ENCODE data around the gene HTR4.

HTR4 gene

DNA sequence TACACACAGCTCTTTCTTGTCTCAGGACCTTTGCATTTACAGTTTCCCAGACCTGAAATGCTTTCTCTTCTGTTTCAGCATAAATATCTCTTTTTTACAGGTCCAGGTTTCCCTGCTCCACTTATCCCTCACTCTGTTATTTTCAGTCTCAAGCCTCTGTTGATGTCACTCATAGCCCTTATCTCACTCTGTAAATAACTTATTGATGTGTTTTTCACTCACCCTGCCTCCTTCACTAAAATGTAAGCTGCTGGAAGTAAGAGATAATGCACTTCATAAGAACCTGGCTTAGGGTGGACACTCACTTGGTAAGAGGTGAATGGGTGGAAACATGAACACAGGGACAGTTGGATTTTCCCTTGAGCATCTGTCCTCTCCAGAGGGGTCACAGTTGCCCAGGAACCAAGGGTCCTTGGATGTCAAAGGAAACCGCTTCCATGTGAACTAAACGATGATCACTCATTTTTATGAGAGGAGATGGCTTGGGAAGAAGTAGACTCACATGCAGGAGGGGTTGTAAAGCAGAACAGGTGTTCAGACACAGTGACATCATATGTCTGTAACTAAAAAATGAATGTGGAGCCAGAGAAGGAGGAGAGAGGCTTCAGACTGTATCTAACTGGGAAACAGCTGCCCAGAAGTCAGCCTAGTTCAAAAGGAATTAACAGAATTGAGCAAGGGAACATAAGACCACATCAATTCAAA lies 5.5 kb upstream of the HTR4 start:
- Histone ChIP-seq H3K9me3 (ENCODE audit: insufficient read depth, low read length) (no peaks in the 10 kb centered on the region), H4K20me1 (ENCODE audit: insufficient read depth, low read length) (no peaks in the 10 kb centered on the region), H3K4me2 (ENCODE audit: low read length) (no peak overlapping the region), H3K27ac (ENCODE audit: low read length) (no peak overlapping the region), H3K27me3 (ENCODE audit: low read depth, low read length) (peaks cover 10% of the 10 kb centered on the region), H3K4me3 (ENCODE audit: low read length) (no peak overlapping the region), H2AFZ (ENCODE audit: low read depth, low read length) (no peak overlapping the region), H3K4me1 (ENCODE audit: low read length) (no peaks in the 10 kb centered on the region), H3K79me2 (ENCODE audit: low read length) (no peaks in the 10 kb centered on the region), H3K36me3 (replicated peaks; ENCODE audit: low read depth, low read length) (no peaks in the 10 kb centered on the region), H3K9ac (ENCODE audit: low read length) (no peak overlapping the region)
- TF ChIP-seq, protein P1, sequence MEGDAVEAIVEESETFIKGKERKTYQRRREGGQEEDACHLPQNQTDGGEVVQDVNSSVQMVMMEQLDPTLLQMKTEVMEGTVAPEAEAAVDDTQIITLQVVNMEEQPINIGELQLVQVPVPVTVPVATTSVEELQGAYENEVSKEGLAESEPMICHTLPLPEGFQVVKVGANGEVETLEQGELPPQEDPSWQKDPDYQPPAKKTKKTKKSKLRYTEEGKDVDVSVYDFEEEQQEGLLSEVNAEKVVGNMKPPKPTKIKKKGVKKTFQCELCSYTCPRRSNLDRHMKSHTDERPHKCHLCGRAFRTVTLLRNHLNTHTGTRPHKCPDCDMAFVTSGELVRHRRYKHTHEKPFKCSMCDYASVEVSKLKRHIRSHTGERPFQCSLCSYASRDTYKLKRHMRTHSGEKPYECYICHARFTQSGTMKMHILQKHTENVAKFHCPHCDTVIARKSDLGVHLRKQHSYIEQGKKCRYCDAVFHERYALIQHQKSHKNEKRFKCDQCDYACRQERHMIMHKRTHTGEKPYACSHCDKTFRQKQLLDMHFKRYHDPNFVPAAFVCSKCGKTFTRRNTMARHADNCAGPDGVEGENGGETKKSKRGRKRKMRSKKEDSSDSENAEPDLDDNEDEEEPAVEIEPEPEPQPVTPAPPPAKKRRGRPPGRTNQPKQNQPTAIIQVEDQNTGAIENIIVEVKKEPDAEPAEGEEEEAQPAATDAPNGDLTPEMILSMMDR (IDR thresholded peaks at IDR 0.05; ENCODE audit: low read depth, low read length) = no peak
- no peak for TF ChIP-seq EZH2phosphoT487 (IDR thresholded peaks at IDR 0.05; ENCODE audit: low read depth)

DNA sequence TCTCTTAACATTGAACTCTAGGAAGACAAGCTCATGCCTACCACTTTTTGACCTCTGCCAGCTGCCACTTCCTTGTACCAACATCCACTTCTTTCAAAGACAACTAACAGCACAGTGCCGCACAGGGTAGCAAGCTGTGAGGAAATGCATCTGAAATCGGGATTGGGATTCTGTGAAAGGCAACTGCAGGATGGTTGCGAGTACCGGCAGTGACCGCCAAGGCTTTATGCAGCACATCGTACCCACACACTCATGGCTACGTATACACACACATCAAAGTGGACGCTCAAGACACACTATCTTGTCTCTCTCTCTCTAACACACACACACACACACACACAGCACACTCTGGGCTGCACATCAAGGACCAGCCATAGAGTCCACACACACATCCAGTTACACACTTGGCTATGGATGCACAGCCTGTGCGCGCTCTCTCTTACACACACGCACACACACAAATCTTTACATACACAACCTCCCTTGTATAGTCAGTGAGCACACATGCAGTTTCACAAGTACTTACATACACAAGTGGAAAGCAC lies 964 bp downstream of the HTR4 start:
- Histone ChIP-seq H3K9ac (ENCODE audit: low read length) (no peak overlapping the region), H3K36me3 (replicated peaks; ENCODE audit: low read depth, low read length) (no peaks in the 10 kb centered on the region), H3K4me3 (ENCODE audit: low read length) (no peak overlapping the region), H3K27me3 (ENCODE audit: low read depth, low read length) (no peaks in the 10 kb centered on the region), H3K4me2 (ENCODE audit: low read length) (no peak overlapping the region), H2AFZ (ENCODE audit: low read depth, low read length) (no peak overlapping the region), H3K9me3 (ENCODE audit: insufficient read depth, low read length) (no peaks in the 10 kb centered on the region), H4K20me1 (ENCODE audit: insufficient read depth, low read length) (no peaks in the 10 kb centered on the region), H3K27ac (ENCODE audit: low read length) (no peak overlapping the region), H3K79me2 (ENCODE audit: low read length) (no peaks in the 10 kb centered on the region), H3K4me1 (ENCODE audit: low read length) (no peaks in the 10 kb centered on the region)
- TF ChIP-seq, protein P1 (IDR thresholded peaks at IDR 0.05; ENCODE audit: low read depth, low read length) = no peak
- TF ChIP-seq EZH2phosphoT487 (IDR thresholded peaks at IDR 0.05; ENCODE audit: low read depth) = no peak

DNA sequence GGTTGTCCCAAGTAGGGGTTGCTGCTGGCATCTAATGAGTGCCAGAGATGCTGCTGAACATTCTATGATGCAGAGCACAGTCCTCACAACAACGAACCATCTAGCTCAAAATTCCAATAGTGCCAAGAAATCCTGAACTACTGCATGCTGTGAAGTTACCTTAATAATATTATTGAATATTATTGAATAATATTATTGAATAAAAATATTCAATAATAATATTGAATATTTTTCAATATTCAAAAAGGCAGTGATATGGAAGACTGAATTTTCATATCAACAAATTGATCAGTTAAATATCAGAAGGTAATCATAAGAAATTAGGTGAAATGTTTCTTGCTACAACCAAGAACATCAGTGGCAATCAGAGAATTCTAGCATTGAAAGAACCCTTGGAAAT lies 2.8 kb downstream of the HTR4 start:
- no peak overlapping the region for H3K27ac ChIP-seq (ENCODE audit: low read length)
- H3K27me3 ChIP-seq (ENCODE audit: low read depth, low read length) = no peaks in the 10 kb centered on the region
- no peaks in the 10 kb centered on the region for H3K36me3 ChIP-seq (replicated peaks; ENCODE audit: low read depth, low read length)
- no peak overlapping the region for H3K9ac ChIP-seq (ENCODE audit: low read length)
- no peaks in the 10 kb centered on the region for H3K4me1 ChIP-seq (ENCODE audit: low read length)
- no peaks in the 10 kb centered on the region for H3K79me2 ChIP-seq (ENCODE audit: low read length)
- no peaks in the 10 kb centered on the region for H4K20me1 ChIP-seq (ENCODE audit: insufficient read depth, low read length)
- H3K9me3 ChIP-seq (ENCODE audit: insufficient read depth, low read length) = no peaks in the 10 kb centered on the region
- TF ChIP-seq EZH2phosphoT487 (IDR thresholded peaks at IDR 0.05; ENCODE audit: low read depth) = no peak
- TF ChIP-seq, protein P1 (IDR thresholded peaks at IDR 0.05; ENCODE audit: low read depth, low read length) = no peak
- H3K4me2 ChIP-seq (ENCODE audit: low read length) = no peak overlapping the region
- no peak overlapping the region for H2AFZ ChIP-seq (ENCODE audit: low read depth, low read length)
- no peak overlapping the region for H3K4me3 ChIP-seq (ENCODE audit: low read length)

DNA sequence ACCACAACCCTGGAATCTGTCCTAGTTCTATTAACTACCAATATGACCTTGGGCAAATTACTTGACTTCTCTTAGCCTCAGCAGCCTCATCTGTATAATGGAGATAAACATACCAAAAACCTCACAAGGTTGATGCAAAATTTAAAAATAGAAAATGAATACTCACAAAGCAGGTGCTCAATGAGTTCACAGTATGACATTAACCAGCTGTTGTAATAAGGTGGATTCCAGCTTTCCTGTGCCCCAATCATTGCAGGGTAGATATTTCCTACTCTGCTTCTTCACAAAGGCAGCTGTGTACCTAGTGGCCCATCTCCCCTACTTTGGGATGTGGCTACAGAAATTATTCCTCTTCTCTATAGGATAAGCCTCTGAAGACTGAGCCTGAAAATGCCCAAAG lies 8.8 kb downstream of the HTR4 start:
- no peaks in the 10 kb centered on the region for H3K9me3 ChIP-seq (ENCODE audit: insufficient read depth, low read length)
- H3K27ac ChIP-seq (ENCODE audit: low read length) = no peak overlapping the region
- no peak overlapping the region for H2AFZ ChIP-seq (ENCODE audit: low read depth, low read length)
- peaks cover 13% of the 10 kb centered on the region for H3K27me3 ChIP-seq (ENCODE audit: low read depth, low read length)
- TF ChIP-seq EZH2phosphoT487 (IDR thresholded peaks at IDR 0.05; ENCODE audit: low read depth) = no peak
- TF ChIP-seq, protein P1 (IDR thresholded peaks at IDR 0.05; ENCODE audit: low read depth, low read length) = no peak
- H3K79me2 ChIP-seq (ENCODE audit: low read length) = no peaks in the 10 kb centered on the region
- H3K9ac ChIP-seq (ENCODE audit: low read length) = no peak overlapping the region
- H3K4me3 ChIP-seq (ENCODE audit: low read length) = no peak overlapping the region
- H3K4me2 ChIP-seq (ENCODE audit: low read length) = no peak overlapping the region
- H3K4me1 ChIP-seq (ENCODE audit: low read length) = no peaks in the 10 kb centered on the region
- H4K20me1 ChIP-seq (ENCODE audit: insufficient read depth, low read length) = no peaks in the 10 kb centered on the region
- no peaks in the 10 kb centered on the region for H3K36me3 ChIP-seq (replicated peaks; ENCODE audit: low read depth, low read length)
